Right atrium auricular region (tissue), 2 donors: ENCODE data around the gene MICAL3. TPM values are rescaled to one million over a fixed set of nuclear protein-coding genes. Genes with fewer than 3 reads are reported as not detected.

ENCODE experiments used
- DNase-seq: peaks from one replicate; pipeline ENCODE4 v3.0.0-alpha.2; 2019; ENCODE audit warnings: low spot score
- H3K27ac ChIP-seq, 2 donors: fragments of 200-600 bp; sonication (generic); 1 replicate in 1 of 2; 2 replicates in 1 of 2; pipeline ENCODE4 v1.5.1; 2016 to 2019
- H3K27me3 ChIP-seq, 2 donors: fragments of 200-600 bp; sonication (generic); one replicate each; pipeline versions ENCODE4 v1.5.1 to v1.6.0; 2017 to 2019
- H3K36me3 ChIP-seq: fragments of 200-600 bp; sonication (generic); one replicate; pipeline ENCODE4 v1.5.1; 2016
- H3K4me1 ChIP-seq, 2 donors: fragments of 200-600 bp; sonication (generic); one replicate each; pipeline versions ENCODE4 v1.5.1 to v1.6.0; 2017 to 2019
- H3K4me3 ChIP-seq, 2 donors: fragments of 200-600 bp; sonication (generic); 1 replicate in 1 of 2; 2 replicates in 1 of 2; pipeline ENCODE4 v1.5.1; 2017 to 2019; ENCODE audit warnings: mild to moderate bottlenecking in 1 of 2, moderate library complexity in 1 of 2
- H3K9me3 ChIP-seq, 2 donors: fragments of 200-600 bp; sonication (generic); one replicate each; pipeline ENCODE4 v1.5.1; 2019
- total RNA-seq, 2 donors: library from RNA; depleted of rRNA; stranded (reverse); fragments of >200 nt; gene quantifications; one replicate each; pipeline ENCODE4 v1.1.0, GENCODE V29; 2016
- TF ChIP-seq, protein P1 (sequence below), 2 donors: fragments of 200-600 bp; sonication (generic); IDR thresholded peaks; one replicate each; pipeline ENCODE4 v1.5.1; 2019; ENCODE audit warnings: antibody characterized with exemption in 2 of 2

MICAL3 gene
- total RNA-seq, 2 donors from 2014 or later = 42.5 to 45.1 TPM

DNA sequence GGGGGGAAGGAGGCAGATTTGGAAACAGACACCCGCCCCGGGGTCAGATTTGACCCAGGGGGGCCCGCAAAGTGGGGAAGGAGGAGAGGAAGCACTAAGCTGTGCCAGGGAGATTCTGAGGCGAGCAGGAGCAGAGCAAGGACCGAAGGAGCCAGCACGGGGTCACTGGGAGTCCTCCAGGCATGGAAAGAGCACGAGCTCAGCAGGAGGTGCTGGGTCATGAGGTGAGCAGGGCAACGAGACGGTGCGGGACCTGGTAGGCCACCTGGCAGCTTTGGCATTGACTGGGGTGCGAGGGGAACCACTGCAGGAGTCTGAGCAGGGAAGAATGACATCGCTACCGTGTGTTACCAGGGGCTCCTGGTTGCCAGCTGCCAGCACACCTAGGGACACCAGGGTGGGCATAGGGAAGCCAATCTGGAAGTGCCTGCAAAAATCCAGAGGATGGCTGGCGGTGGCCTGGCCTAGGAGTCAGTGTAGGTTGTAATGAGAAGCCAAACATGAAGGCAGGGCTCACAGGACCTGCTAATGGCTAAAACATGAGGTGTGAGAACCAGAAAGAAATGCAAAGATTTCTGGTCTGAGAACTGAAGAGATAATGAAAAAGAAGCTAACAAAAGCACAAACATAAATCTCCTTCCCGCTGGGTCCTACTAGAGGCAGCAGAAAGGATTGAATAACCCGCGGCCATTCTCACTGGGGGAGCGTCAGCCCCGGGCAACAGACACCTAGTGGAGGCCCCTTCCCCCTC is 63.5 kb downstream of the MICAL3 start:
- Histone ChIP-seq H3K27me3 (no peaks in the 10 kb centered on the region), H3K36me3 (no peaks in the 10 kb centered on the region), H3K27ac (peak overlapping the region in 1 of 2 donors; percentile 38), H3K4me3 (no peak overlapping the region), H3K4me1 (peaks cover 0 to 37% of the 10 kb centered on the region in 2 donors), H3K9me3 (no peaks in the 10 kb centered on the region)
- TF ChIP-seq, protein P1, sequence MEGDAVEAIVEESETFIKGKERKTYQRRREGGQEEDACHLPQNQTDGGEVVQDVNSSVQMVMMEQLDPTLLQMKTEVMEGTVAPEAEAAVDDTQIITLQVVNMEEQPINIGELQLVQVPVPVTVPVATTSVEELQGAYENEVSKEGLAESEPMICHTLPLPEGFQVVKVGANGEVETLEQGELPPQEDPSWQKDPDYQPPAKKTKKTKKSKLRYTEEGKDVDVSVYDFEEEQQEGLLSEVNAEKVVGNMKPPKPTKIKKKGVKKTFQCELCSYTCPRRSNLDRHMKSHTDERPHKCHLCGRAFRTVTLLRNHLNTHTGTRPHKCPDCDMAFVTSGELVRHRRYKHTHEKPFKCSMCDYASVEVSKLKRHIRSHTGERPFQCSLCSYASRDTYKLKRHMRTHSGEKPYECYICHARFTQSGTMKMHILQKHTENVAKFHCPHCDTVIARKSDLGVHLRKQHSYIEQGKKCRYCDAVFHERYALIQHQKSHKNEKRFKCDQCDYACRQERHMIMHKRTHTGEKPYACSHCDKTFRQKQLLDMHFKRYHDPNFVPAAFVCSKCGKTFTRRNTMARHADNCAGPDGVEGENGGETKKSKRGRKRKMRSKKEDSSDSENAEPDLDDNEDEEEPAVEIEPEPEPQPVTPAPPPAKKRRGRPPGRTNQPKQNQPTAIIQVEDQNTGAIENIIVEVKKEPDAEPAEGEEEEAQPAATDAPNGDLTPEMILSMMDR (IDR thresholded peaks at IDR 0.05) = no peak
- DNase-seq = no peak

DNA sequence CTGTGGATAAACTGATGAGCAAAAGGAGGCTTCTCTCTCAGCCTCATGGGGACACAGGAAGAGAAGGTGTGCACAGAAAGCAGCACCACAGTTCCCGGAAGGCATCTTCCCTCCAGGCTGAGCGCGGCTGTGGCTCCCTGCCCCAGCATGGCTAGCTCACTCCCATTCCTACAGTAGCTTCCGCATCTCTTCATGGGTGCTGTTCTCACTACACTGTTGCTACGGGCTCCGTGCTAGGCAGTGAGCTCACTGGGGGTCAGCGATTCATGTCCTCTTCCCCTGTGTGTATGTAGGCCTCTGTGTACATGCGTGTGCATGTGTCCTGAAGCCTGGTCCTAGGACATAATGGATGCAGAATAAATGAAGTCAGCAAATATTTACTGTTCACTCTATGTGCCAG is 64.3 kb downstream of the MICAL3 start:
- Histone ChIP-seq H3K4me3 (no peak overlapping the region), H3K27me3 (no peaks in the 10 kb centered on the region), H3K36me3 (no peaks in the 10 kb centered on the region), H3K27ac (no peak overlapping the region), H3K9me3 (no peaks in the 10 kb centered on the region), H3K4me1 (peaks cover 0 to 42% of the 10 kb centered on the region in 2 donors)
- DNase-seq = no peak
- TF ChIP-seq, protein P1 (IDR thresholded peaks at IDR 0.05) = no peak

DNA sequence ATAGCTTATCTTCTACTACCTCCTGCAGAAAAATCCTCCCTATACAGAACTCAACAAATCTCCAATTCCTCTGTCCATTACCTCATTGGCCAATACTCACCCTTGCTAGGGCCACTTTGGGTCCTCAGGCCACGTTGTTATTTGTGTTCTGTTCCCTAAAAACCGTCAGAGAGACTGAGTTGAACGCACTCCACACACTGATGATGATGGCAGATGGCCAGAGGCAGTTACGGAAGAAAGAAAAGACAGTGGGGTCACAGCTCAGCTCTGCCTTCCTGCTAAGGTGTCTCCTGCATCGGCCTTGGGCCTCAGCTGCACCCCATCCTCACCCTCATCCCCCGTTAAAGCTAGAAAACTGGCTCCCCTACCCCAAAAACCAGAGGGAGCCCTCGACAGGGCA is 66.2 kb downstream of the MICAL3 start:
- peaks cover 0 to 26% of the 10 kb centered on the region in 2 donors for H3K4me1 ChIP-seq
- TF ChIP-seq, protein P1 (IDR thresholded peaks at IDR 0.05) = no peak
- H3K9me3 ChIP-seq = no peaks in the 10 kb centered on the region
- no peak overlapping the region for H3K4me3 ChIP-seq
- no peak overlapping the region for H3K27ac ChIP-seq
- no peaks in the 10 kb centered on the region for H3K27me3 ChIP-seq
- H3K36me3 ChIP-seq = no peaks in the 10 kb centered on the region
- DNase-seq = no peak

DNA sequence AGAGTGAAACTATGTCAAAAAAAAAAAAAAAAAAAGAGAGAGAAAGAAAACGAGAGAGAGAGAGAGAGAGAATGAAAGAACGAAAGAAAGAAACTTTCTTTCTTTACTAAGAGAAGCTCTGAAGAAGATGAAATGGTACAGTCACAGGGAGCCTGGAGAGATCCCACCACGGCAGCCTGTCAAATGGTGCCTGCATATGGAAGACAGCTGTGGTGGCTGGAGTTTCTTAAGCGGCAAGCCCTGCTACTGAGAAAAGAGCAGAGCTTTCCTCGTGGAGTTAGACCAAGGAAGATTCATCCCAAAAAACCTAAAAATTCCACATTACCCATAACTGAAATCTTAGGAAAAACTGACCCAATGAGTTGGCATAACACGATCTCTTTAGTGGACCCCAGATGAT is 66.7 kb downstream of the MICAL3 start:
- H3K9me3 ChIP-seq = no peaks in the 10 kb centered on the region
- H3K27ac ChIP-seq = no peak overlapping the region
- peaks cover 0 to 26% of the 10 kb centered on the region in 2 donors for H3K4me1 ChIP-seq
- TF ChIP-seq, protein P1 (IDR thresholded peaks at IDR 0.05) = no peak
- no peaks in the 10 kb centered on the region for H3K27me3 ChIP-seq
- no peak for DNase-seq
- no peaks in the 10 kb centered on the region for H3K36me3 ChIP-seq
- H3K4me3 ChIP-seq = no peak overlapping the region

DNA sequence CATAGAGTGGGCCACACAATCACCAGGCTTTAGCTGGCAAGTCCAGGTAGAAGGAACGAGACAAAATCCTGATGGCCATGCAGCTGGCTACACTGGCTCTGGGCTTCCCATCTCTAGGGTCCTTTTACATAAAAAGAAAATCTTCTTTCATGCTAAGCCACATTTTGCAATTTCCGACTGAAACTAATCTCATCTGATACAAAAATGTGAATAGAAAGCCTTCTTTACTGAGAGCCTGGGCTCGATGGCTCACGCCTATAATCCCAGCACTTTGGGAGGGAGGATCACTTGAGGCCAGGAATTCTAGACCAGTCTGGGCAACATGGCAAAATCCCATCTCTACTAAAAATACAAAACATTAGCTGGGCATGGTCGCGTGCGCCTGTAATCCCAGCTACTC is 67.2 kb downstream of the MICAL3 start:
- H3K4me3 ChIP-seq = no peak overlapping the region
- peaks cover 0 to 30% of the 10 kb centered on the region in 2 donors for H3K4me1 ChIP-seq
- H3K36me3 ChIP-seq = no peaks in the 10 kb centered on the region
- no peaks in the 10 kb centered on the region for H3K27me3 ChIP-seq
- TF ChIP-seq, protein P1 (IDR thresholded peaks at IDR 0.05) = no peak
- H3K9me3 ChIP-seq = no peaks in the 10 kb centered on the region
- DNase-seq = no peak
- H3K27ac ChIP-seq = no peak overlapping the region

DNA sequence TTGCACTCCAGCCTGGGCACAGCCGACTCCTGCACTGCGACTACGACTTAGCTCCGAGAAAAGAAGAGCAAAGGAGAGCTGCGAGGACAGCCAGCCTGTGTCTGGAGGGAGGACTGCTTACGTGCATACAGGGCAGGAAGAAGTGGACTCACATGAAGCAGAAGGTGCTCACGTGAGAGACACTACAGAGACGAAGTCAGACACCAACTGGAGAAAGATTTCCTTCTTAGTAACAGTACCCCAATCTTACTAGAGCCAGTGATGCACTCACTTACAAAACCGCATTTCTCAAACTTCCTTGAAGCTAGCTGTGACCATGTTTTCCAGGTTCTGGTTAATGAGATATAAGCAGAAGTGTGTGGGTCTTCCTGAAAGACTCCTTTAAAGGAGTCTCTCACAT is 67.7 kb downstream of the MICAL3 start:
- no peak overlapping the region for H3K27ac ChIP-seq
- H3K4me3 ChIP-seq = no peak overlapping the region
- H3K4me1 ChIP-seq = peaks cover 0 to 35% of the 10 kb centered on the region in 2 donors
- TF ChIP-seq, protein P1 (IDR thresholded peaks at IDR 0.05) = no peak
- H3K9me3 ChIP-seq = no peaks in the 10 kb centered on the region
- no peaks in the 10 kb centered on the region for H3K36me3 ChIP-seq
- no peak for DNase-seq
- H3K27me3 ChIP-seq = no peaks in the 10 kb centered on the region
